GM19351 (cell line): ENCODE measurements around the gene ETS1.

ENCODE experiments used
- ATAC-seq: cut with Tn5 transposase; IDR thresholded peaks from one replicate; pipeline ENCODE4 v1.9.1; 2021; ENCODE audit warnings: mild to moderate bottlenecking, moderate library complexity; ENCODE audit not compliant: unreplicated experiment

The ETS1 gene

GRCh38 chr11:128595221-128595620, 7.9 kb upstream of the ETS1 start:
- no peak for ATAC-seq

GRCh38 chr11:128594226-128594625, 6.9 kb upstream of the ETS1 start:
- ATAC-seq: no peak

- no peak for ATAC-seq
Measured at GRCh38 chr11:128593281-128593680, 5.9 kb upstream of the ETS1 start.

- ATAC-seq: no peak
Measured at GRCh38 chr11:128592454-128592853, 5.1 kb upstream of the ETS1 start.

GRCh38 chr11:128590587-128590986, 3.2 kb upstream of the ETS1 start:
- no peak for ATAC-seq

- no peak for ATAC-seq
Measured at GRCh38 chr11:128589998-128590397, 2.6 kb upstream of the ETS1 start.

- ATAC-seq: no peak
Measured at GRCh38 chr11:128588093-128588492, 735 bp upstream of the ETS1 start.

GRCh38 chr11:128586689-128587088, 669 bp downstream of the ETS1 start:
- no peak for ATAC-seq

- no peak for ATAC-seq
Measured at GRCh38 chr11:128585498-128586238, 1.7 kb downstream of the ETS1 start.

GRCh38 chr11:128584253-128584652, 3.1 kb downstream of the ETS1 start:
- ATAC-seq: no peak

GRCh38 chr11:128582496-128583366, 4.6 kb downstream of the ETS1 start:
- ATAC-seq: no peak

GRCh38 chr11:128581561-128582272, 5.6 kb downstream of the ETS1 start:
- no peak for ATAC-seq

GRCh38 chr11:128580612-128581011, 6.7 kb downstream of the ETS1 start:
- no peak for ATAC-seq

GRCh38 chr11:128579798-128580504, 7.4 kb downstream of the ETS1 start:
- ATAC-seq: peak; percentile 96

- ATAC-seq: no peak
Measured at GRCh38 chr11:128576555-128576954, 10.8 kb downstream of the ETS1 start.

- no peak for ATAC-seq
Measured at GRCh38 chr11:128575961-128576350, 11.4 kb downstream of the ETS1 start.

- ATAC-seq: no peak
Measured at GRCh38 chr11:128575174-128575960, 12.0 kb downstream of the ETS1 start.

- no peak for ATAC-seq
Measured at GRCh38 chr11:128574576-128575011, 12.8 kb downstream of the ETS1 start.

- ATAC-seq: no peak
Measured at GRCh38 chr11:128573638-128574037, 13.7 kb downstream of the ETS1 start.

- ATAC-seq: no peak
Measured at GRCh38 chr11:128572965-128573364, 14.4 kb downstream of the ETS1 start.
